NCI-H187 (cell line): ENCODE measurements around the gene EML4.

Source experiments
- DNase-seq, 2 experiments: peaks; one replicate each; lab custom pipeline; 2025; lab: John Stamatoyannopoulos, UW

Gene EML4

GRCh38 chr2:42137125-42137841 lies 31.9 kb upstream of the EML4 start:
- no peak for DNase-seq

GRCh38 chr2:42138163-42139015 lies 30.8 kb upstream of the EML4 start:
- DNase-seq, result no peak

GRCh38 chr2:42139101-42139500 lies 30.1 kb upstream of the EML4 start:
- no peak for DNase-seq

DNA sequence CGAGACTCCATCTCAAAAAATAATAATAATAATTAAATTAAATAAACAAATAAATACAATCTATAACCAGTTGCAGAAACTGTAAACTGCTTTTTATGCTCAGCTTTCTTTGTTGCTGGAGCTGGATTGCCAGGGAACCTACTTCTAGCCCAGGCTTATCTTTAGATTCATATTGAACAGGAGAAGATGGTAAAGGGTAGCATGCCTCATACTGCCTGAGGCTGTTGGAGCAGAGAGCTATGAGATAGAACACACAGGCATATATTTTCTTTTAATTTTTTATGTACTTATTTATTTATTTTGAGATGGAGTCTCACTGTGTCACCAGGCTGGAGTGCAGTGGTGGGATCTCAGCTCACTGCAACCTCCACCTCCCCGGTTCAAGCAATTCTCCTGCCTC lies 28.7 kb upstream of the EML4 start:
- DNase-seq, result no peak

- peak; percentile 65 to 84 for DNase-seq
These were observed 27.2 kb upstream of the EML4 start for GRCh38 chr2:42141687-42142546.

GRCh38 chr2:42142547-42143184 lies 26.5 kb upstream of the EML4 start:
- no peak for DNase-seq

DNA sequence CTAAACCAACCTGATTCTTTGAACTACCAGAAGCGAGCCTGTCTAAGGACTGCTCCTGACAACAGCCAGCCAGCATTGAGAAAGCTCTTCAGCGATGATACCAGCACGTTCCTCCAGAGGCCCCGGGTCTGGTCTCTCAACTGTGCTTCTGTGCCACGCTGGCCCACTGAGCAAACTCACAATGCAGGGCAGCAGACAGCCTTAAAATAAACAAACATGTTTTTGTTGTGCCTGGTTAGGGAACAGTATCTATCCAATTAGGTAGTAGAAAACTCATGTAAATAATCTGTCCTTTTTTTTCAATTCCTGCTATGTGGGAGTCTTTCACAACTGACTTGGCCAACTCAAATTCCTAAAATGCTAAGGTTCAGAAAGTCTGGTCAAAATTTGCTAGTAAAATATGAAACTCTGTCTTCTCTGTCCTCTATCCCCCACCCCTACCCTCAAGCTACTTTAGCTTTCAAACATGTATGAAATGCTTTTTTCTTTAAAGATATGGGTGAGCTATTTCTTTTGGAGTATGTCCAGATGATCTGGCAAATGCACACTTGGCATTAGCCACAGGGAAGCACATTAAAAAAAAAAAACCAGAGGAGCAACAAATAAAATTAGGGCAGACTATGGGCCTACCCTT lies 21.4 kb upstream of the EML4 start:
- no peak for DNase-seq

DNA sequence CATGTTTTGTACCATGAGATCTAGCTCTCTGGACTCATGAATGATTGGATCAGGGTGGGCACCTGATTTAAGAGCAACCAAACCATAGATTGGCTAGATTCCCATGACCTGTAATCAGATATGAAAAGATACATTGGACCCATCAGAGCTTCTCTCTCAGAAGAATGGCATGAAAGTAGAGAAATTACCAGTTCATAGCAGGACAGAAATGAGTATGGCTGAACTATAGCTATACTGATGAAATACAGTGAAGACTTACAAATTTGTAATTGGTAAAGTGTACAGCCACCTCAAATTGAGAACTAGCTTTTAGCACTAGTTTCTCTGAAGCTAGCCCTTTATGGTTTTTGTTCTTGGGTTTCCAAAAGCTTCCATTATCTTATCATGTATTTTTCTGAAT lies 19.0 kb upstream of the EML4 start:
- no peak for DNase-seq

DNA sequence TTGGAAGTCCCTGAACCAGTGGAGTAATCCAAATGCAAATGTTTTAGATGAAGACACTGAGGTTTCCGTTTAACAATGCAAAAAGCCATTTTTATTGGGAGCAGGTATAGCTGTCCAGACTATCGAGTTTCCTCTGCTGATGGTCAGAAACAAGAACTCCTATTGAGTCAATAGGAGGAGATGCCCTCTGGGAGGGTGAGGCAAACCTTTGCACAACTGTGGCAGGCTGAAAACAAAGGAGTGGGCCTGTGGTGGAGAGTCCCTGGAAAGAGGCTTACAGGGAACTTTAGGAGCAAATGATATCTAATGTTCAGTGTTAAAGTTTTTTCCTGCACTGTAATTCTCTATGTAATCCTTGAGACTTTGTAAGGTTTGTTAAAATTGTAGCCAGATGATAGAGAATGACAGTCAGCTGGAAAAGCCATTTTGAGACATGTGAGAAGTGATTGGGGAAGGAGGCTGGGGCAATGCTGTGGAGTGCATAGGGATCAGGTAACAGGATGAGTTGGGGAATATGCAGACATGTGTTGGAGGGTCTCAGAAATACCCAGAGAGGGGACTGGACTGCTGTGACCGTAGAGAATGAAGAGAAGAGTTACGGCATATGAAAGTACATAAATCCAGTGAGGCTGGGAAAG lies 15.1 kb upstream of the EML4 start:
- DNase-seq, result no peak

GRCh38 chr2:42156721-42157120 lies 12.4 kb upstream of the EML4 start:
- DNase-seq, result no peak

DNA sequence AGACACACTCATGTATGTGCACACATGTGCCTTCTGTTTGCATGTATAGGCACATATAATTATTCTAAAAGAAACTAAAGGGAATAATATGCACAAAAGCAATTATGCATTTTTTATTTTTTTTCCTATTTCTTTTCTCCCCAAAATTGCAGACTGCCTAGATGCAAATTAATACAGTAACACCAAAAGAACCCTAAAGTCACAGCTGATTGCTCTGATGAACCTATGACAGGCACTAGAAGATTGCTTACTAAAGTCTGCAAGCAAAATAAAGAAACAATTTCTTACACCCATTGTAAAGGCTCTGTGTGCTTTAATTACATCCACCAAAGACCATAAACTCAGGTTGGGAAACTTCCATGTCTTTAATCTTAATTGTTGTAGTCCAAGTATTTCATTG lies 7.7 kb upstream of the EML4 start:
- no peak for DNase-seq

- DNase-seq, result peak in 1 of 2 experiments; percentile 6
These were observed 5.6 kb upstream of the EML4 start for GRCh38 chr2:42163444-42164045.

- DNase-seq, result no peak
These were observed 5.1 kb upstream of the EML4 start for GRCh38 chr2:42164046-42164445.

DNA sequence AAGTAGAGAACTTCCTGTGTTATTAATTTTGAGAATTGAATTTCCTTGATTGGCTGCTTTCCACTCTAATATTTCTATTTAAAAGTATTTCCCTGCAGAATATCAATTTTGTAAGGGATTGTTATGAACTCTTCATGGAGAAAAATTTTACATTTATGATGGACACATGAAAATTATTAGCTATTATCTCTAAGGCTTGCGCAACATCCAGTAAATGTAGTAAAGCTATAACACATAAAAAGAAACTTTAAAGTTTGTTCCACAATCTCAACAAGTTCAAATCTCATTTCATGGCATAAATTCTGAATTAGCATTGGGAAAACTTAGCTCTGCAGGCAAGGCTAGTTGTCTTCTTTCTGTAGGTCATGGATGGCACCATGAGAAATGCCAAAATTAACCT lies 4.2 kb upstream of the EML4 start:
- DNase-seq, result no peak

DNA sequence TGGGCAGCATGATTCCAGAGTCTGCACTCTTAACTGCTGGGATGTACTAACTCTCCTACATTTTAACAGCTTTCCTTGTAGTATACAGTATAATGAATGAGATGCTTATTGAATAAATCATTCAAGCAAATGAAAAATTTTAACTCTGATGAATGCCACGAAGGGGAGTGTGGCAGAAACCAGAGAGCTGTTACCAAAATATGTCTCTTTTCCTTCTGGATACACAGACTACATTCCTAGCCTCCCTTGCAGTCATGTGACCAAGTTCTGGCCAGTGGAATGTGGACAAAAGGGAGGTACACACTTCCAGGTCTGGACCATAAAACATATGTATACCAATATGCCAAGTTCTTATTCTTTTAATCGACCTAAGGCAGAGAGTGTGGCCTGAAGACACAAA lies 1.7 kb upstream of the EML4 start:
- DNase-seq, result no peak

DNA sequence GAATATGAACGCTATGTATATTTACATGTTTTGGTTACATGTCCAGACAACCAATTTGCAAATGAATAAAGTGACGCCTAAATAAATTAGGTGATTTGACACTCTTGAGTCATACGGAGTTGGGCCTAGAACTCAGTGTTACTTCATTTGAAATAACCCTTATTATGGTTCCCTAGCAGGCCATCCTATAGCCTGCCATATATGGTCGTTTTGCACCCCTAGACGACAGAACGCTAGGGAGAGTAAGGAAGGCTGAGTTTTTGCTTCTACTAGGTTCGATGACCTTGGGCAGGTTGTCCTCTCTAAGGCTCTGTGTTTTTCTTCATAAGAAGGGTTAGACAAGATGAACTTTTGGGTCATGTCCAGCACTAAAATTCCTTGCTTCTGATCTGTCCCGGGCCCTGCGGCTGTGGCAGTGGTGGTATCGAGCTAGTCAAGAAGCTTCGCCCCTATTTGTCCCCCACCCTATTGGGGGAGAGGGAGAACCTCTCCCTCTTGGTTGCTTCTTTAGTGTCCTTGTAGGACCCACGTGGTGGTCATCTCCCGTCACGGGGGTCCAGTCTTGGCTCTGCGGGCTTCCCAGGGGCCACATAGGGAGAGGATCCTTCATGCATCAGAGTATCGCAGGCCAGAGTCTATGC lies 574 bp upstream of the EML4 start:
- no peak for DNase-seq

GRCh38 chr2:42169874-42170521 lies 845 bp downstream of the EML4 start:
- no peak for DNase-seq

DNA sequence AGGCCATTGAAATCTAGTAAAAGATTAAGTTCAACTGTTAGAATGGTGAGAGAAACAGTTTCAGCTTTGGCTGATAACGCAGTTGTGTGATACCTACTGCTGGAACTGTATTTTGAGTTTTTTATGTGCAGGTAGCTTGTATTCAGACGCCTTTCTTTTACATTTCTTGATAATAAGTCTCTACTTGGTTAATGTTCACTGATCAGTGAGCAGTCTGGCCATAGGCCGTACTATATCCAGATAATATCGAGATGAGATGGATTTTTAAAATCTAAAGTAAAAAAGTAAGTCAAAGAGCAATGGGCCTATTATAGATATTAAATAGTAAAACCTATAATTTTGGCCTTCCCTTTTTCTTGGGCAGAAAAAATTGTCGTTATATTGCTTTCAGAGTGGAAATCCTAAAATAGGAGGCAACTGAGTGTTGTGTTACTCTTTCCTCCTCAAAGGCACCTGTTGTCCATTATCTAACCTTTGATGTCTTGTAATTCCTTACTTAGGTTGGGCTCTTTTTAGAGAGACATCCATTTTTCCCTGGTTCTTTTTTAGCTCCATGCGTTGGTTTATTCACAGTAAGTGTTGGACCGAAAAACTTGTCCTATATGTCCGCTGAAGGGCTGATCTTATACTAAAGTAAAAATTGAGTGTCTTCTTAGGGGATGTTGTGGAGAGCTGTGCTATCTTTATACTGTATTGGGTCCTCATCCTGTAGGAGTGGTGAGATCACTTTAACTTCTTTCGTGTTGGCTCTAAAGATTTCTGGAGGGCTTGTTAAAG lies 1.7 kb downstream of the EML4 start:
- no peak for DNase-seq
